Nephron progenitor cell (in vitro differentiated cells): ENCODE results near the gene KCNH5.
A peak's percentile ranks its signal among the peaks of the same experiment; 100 is the strongest.
"Not testable (repeated sequence)": the region's sequence is repeated elsewhere in the genome, so short reads cannot be mapped to it uniquely, and the experiment has no call there.

Experiments used
- DNase-seq: peaks from one replicate; pipeline ENCODE4 v3.0.0; 2021
- H3K27ac Mint-ChIP-seq: 2 replicates; pipeline ENCODE4 v1.8.0; 2021; ENCODE audit warnings: mild to moderate bottlenecking, moderate library complexity, mixed read lengths
- H3K27me3 Mint-ChIP-seq: 2 replicates; pipeline ENCODE4 v1.8.0; 2021; ENCODE audit warnings: mild to moderate bottlenecking, low read depth, mixed read lengths; ENCODE audit not compliant: poor library complexity
- H3K36me3 Mint-ChIP-seq: 2 replicates; pipeline ENCODE4 v1.8.0; 2021; ENCODE audit warnings: low read depth, mixed read lengths
- H3K4me1 Mint-ChIP-seq: 2 replicates; pipeline ENCODE4 v1.8.0; 2021; ENCODE audit warnings: mixed read lengths
- H3K4me3 Mint-ChIP-seq: 2 replicates; pipeline ENCODE4 v1.8.0; 2021; ENCODE audit warnings: mild to moderate bottlenecking, moderate library complexity, mixed read lengths
- H3K9me3 Mint-ChIP-seq: 2 replicates; pipeline ENCODE4 v1.8.0; 2021; ENCODE audit warnings: mild to moderate bottlenecking, moderate library complexity, mixed read lengths
- CTCF ChIP-seq: fragments of 200-600 bp; sonication (generic); IDR thresholded peaks from 2 replicates; pipeline ENCODE4 v1.5.0; 2021; ENCODE audit warnings: antibody characterized with exemption

The KCNH5 gene

DNA sequence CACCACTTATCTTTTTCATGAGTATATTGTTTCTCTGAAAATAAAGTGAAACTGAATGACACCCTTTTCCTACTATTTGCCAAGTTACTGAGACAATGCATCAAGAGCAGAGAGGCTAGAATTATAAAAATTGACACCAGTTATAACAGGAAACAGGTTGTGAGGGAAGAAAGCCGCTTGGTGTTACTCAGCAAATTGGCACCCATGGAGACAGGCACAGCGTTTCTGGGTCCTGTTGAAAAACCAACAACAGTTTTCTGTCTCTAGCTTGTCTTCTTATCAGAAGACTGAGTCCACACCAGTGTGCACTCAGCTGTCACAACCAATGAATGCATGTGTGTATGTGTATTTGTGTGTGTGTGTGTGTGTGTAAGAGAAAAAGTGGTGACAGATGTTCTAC lies 267.7 kb downstream of the KCNH5 start:
- no peak for TF ChIP-seq CTCF
- no peak for DNase-seq
- Mint-ChIP-seq H3K27me3 (no peaks in the 10 kb centered on the region), H3K27ac (no peak overlapping the region), H3K4me3 (no peak overlapping the region), H3K4me1 (no peaks in the 10 kb centered on the region), H3K9me3 (peaks cover 23% of the 10 kb centered on the region), H3K36me3 (peaks cover 45% of the 10 kb centered on the region)

DNA sequence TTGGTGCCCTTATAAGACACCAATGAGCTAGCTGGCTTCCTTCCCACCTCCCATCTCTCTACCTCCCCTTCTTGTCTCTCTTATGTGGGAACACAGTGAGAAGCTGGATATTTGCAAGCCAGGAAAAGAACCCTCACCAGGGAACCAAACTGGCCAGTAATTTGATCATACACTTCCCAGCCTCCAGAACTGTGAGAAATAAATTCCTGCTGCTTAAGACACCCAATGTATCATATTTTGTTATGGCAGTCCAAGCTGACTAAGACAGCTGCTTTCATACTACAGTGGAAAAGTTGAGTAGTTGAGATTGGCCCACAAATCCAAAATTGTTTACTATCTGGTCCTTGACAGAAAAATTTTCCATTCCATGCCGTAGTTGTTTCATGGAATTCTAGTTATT lies 269.0 kb downstream of the KCNH5 start:
- H3K27ac Mint-ChIP-seq = no peak overlapping the region
- no peak overlapping the region for H3K4me3 Mint-ChIP-seq
- no peak for TF ChIP-seq CTCF
- peaks cover 34% of the 10 kb centered on the region for H3K36me3 Mint-ChIP-seq
- no peaks in the 10 kb centered on the region for H3K27me3 Mint-ChIP-seq
- no peak for DNase-seq
- H3K9me3 Mint-ChIP-seq = peaks cover 12% of the 10 kb centered on the region
- H3K4me1 Mint-ChIP-seq = no peaks in the 10 kb centered on the region

DNA sequence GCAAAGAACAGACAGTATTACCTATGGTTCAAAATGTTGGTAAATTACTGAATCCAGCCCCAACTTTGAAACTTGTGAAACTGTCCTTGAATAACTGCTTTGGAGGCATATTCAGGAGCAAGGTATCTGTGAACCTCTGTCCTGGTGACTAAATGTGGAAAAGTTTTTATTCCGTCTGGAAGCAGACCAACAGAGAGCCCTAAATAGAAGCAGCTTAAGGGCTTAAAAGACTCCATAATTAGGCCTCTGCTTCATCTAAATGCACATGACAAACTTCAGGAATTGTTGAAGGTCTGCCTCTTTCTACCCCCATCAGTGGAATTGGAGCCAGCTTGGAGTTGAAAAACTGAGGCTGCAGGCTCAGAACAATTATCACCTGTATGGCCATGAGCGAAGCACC lies 276.5 kb downstream of the KCNH5 start:
- TF ChIP-seq CTCF = no peak
- Mint-ChIP-seq H3K36me3 (peaks cover 14% of the 10 kb centered on the region), H3K9me3 (peaks cover 9% of the 10 kb centered on the region), H3K4me1 (no peaks in the 10 kb centered on the region), H3K27ac (no peak overlapping the region), H3K4me3 (no peak overlapping the region), H3K27me3 (no peaks in the 10 kb centered on the region)
- no peak for DNase-seq

- Mint-ChIP-seq H3K27ac (no peak overlapping the region), H3K4me1 (no peaks in the 10 kb centered on the region), H3K9me3 (peaks cover 17% of the 10 kb centered on the region), H3K4me3 (no peak overlapping the region), H3K27me3 (no peaks in the 10 kb centered on the region), H3K36me3 (peaks cover 24% of the 10 kb centered on the region)
- no peak for TF ChIP-seq CTCF
- DNase-seq = no peak
Measured at GRCh38 chr14:62763951-62764350, 281.3 kb downstream of the KCNH5 start.

DNA sequence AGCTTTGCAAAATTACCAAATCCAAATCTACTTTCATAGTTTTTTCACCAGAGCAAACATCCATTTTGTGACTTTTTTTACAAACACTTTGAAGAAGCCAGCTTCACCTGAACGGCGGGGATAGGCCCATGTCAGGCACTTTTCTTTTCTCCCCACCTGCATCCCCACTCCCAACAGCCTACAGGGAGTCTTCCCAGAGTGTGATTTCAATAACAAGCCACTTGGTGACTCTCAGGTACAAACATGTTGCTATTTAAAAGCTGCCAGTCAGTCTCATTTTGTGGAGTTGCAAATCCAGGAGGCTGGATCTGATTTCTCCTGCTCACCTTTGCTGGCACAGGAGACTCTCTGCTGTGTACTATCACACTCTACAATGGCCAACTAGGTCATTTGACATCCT lies 285.5 kb downstream of the KCNH5 start:
- DNase-seq = no peak
- Mint-ChIP-seq H3K27ac (peak overlapping the region; percentile 38), H3K4me1 (no peaks in the 10 kb centered on the region), H3K27me3 (no peaks in the 10 kb centered on the region), H3K9me3 (peaks cover 42% of the 10 kb centered on the region), H3K36me3 (peaks cover 43% of the 10 kb centered on the region), H3K4me3 (no peak overlapping the region)
- TF ChIP-seq CTCF = no peak

- H3K4me3 Mint-ChIP-seq, H3K9me3 Mint-ChIP-seq, DNase-seq, H3K27ac Mint-ChIP-seq, H3K27me3 Mint-ChIP-seq, H3K36me3 Mint-ChIP-seq, H3K4me1 Mint-ChIP-seq: not testable (repeated sequence)
Measured at GRCh38 chr14:62746881-62747280, 298.4 kb downstream of the KCNH5 start.
